Thymus (tissue), 11 donors: ENCODE results near the gene GOLIM4. TPM values are rescaled to one million over a fixed set of nuclear protein-coding genes. Genes with fewer than 3 reads are reported as not detected.

Source experiments
- DNase-seq, 9 donors: peaks; one replicate each; pipeline ENCODE4 v3.0.0-alpha.2; 2013; ENCODE audit warnings: low spot score in 9 of 9, low read depth in 6 of 9, missing footprints in 1 of 9
- H3K27ac ChIP-seq, 2 donors: one replicate each; pipeline ENCODE4 v1.5.1; 2013; ENCODE audit warnings: control low read depth in 1 of 2, low read depth in 1 of 2, low read length in 1 of 2, mild to moderate bottlenecking in 1 of 2, moderate library complexity in 1 of 2
- H3K27me3 ChIP-seq, 2 donors: one replicate each; pipeline ENCODE4 v1.5.1; 2013; ENCODE audit warnings: low read length in 1 of 2; ENCODE audit not compliant: control insufficient read depth in 2 of 2, insufficient read depth in 1 of 2
- H3K36me3 ChIP-seq, 2 donors: one replicate each; pipeline ENCODE4 v1.5.1; 2013; ENCODE audit warnings: low read length in 1 of 2, mild to moderate bottlenecking in 1 of 2, moderate library complexity in 1 of 2; ENCODE audit not compliant: control insufficient read depth in 2 of 2, insufficient read depth in 2 of 2
- H3K4me1 ChIP-seq, 2 donors: one replicate each; pipeline ENCODE4 v1.5.1; 2013; ENCODE audit warnings: low read length in 2 of 2; ENCODE audit not compliant: control insufficient read depth in 2 of 2, insufficient read depth in 2 of 2
- H3K4me3 ChIP-seq, 2 donors: one replicate each; pipeline ENCODE4 v1.5.1; 2013; ENCODE audit warnings: low read length in 2 of 2, control low read depth in 1 of 2, mild to moderate bottlenecking in 1 of 2
- H3K9me3 ChIP-seq, 2 donors: one replicate each; pipeline ENCODE4 v1.5.1; 2013; ENCODE audit warnings: low read length in 1 of 2, mild to moderate bottlenecking in 1 of 2; ENCODE audit not compliant: control insufficient read depth in 2 of 2, insufficient read depth in 1 of 2
- WGBS: extraction: QIAGEN DNeasy Blood & Tissue Kit; methylation state at CpG from one replicate; pipeline ENCODE4 v1.1.7; 2013; 5-methylcytosine and 5-hydroxymethylcytosine counted together
- polyA plus RNA-seq: library from polyadenylated mRNA; stranded (reverse); fragments of 200-250 nt; gene quantifications from one replicate; pipeline ENCODE4 v1.2.3, GENCODE V29; 2013
- total RNA-seq: library from RNA; stranded (reverse); fragments of 120-200 nt; gene quantifications from one replicate; pipeline ENCODE4 v1.2.4, GENCODE V29; 2013
- donor health status: healthy.

GOLIM4 gene
- total and polyA plus RNA-seq, 2 donors: 8.4 to 8.8 TPM

DNA sequence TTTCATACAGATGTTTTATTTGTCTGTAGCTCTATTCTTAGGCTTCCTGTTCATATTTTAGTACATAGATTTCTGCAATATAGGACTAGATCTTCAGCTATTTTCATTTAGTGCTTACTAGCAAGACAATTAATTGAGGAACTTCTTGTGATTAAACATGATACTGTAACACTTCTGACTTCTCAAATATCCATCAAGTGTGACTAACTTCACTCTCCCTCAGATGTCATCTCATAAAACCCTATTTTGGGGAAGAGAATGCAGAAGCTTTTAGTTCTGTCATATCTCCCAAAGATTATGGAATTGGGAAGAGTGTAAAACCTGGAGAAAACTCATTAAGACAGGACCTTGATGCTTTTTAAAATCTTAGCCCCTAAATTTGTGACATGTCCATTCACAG lies 28.6 kb upstream of the GOLIM4 start:
- no peaks in the 10 kb centered on the region for H3K4me1 ChIP-seq
- H3K27ac ChIP-seq: no peak overlapping the region
- DNase-seq: no peak
- no peaks in the 10 kb centered on the region for H3K36me3 ChIP-seq
- H3K9me3 ChIP-seq: peaks cover 0 to 4% of the 10 kb centered on the region in 2 donors
- H3K4me3 ChIP-seq: no peak overlapping the region
- no peaks in the 10 kb centered on the region for H3K27me3 ChIP-seq

DNA sequence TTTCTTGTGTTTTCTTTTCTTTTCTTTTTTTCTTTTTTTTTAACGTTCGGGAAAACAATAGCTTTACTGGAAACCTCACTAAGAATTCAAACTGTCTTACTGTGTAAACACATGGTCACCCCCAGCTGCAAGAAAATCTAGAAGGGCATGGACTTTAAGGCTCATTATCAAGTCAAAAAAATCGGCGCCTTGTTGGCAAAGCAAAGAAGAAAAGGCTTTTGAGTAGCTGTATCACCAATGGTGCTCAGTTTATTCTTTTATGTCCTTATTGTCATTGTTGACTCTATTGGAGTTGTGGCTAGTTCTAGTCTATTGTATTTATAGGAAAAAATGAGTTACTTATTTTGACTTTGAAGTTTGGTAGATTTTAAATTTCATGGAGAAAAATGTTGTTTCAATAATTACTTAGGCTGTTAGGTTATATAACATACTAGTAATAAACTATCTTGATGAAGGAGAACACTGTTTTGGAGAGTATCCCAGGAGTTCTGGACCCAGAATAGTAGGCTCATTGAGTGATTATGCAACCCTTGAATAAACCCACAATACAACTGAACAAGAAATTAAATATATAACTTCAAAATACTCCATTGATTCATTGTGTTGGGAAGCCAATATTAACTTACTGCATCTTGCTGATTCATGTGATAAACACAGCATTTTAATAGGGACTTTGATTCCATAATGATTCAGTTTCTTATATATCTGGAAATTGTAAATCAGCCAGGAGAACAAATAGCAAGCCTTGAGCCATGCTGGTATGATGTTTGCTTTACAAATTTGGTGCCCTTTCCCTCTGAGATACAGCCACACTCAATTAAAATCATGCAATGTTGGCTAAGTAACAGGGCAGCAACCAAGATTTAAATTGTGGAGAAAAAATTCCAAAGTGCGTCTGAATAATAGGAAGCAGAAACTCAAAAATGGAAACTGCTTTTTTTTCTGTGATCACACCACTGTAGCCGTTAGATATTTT lies 27.8 kb upstream of the GOLIM4 start:
- H3K27ac ChIP-seq: no peak overlapping the region
- no peaks in the 10 kb centered on the region for H3K4me1 ChIP-seq
- H3K27me3 ChIP-seq: no peaks in the 10 kb centered on the region
- H3K36me3 ChIP-seq: no peaks in the 10 kb centered on the region
- H3K4me3 ChIP-seq: no peak overlapping the region
- DNase-seq: no peak
- WGBS: 96% methylated on average over 6 of the region's 6 CpGs
- H3K9me3 ChIP-seq: peaks cover 0 to 2% of the 10 kb centered on the region in 2 donors

DNA sequence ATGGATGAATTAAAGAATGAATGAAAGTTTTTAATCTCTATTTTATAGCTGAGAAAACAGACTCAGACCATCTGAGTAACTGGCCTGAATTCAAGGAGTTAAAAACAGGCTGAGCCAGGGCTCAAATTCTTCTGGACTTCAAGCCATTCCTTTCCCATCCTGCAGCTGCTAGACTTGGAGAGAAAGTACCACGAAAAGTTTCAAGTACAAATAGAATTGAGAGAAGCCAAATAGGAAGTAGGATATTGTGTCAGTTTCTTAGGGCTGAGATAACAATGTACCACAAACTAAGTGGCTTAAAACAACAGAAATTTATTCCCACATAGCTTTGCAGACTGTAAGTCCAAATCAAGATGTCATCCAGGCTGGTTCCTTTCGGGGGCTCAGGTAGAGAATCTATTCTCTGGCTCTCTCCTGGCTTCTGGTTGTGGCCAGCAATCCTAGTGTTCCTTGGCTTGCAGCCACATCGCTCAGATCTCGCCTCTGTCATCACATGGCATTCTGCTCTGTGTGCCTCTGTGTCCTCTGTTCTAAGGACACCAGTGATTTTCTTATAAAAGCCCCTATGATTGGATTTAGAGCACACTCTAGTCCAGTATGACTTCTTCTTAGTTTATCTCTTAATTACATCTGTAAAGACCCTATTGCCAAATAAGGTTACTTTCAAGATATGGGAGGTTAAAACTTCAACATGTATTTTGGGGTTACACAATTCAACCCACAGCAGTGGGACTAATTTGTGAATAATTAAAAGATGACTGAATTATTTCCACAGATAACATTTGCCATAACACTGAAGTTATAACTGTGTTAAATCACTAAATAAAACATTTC lies 25.7 kb upstream of the GOLIM4 start:
- Histone ChIP-seq H3K9me3 (no peaks in the 10 kb centered on the region), H3K27me3 (no peaks in the 10 kb centered on the region), H3K36me3 (no peaks in the 10 kb centered on the region), H3K4me1 (no peaks in the 10 kb centered on the region), H3K4me3 (no peak overlapping the region), H3K27ac (no peak overlapping the region)
- DNase-seq: no peak
- WGBS: 75% methylated on average over 4 of the region's 4 CpGs

DNA sequence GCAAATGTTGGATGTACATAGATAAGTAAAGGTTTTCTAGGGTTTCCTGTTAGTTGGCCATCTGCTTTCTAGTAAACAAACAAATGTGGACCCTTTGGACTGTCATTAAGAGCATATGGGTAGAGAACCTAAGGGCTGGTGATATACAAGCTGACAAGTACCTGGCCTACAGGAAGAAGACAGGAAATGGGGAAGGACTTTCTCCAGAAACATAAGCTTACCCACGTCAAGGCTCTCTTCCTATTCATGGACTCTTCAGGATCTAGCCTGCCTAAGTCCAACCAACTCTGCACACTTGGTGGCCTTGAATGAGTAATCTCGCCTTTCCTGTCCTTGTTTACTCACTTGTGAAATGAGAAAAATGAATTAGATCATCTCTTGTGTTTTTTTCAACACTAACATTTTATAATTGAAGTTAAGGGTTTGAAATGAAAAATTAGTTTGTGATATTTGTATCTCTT lies 22.2 kb upstream of the GOLIM4 start:
- DNase-seq: no peak
- WGBS: 69% methylated on average over 2 of the region's 2 CpGs

DNA sequence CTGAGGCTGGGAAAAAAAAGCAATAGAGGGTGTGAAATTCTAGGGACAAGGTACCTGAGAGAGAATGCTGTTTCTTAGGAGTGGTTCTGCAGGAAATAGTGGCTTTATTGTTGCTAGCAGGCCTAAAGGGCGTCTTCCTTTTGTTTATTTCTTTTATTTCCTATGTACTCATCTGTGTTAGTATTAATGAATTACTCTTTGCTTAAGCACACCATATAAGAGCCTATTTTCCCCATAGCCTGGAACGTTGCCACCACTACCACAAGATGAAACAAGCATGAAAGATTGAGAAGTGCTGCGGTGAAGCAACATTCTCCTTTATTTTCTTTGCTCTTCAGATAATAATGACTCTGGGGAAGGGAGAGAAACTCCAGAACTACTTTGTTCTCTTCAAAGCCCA lies 21.3 kb upstream of the GOLIM4 start:
- H3K36me3 ChIP-seq: no peaks in the 10 kb centered on the region
- no peaks in the 10 kb centered on the region for H3K4me1 ChIP-seq
- no peak for DNase-seq
- H3K9me3 ChIP-seq: no peaks in the 10 kb centered on the region
- no peaks in the 10 kb centered on the region for H3K27me3 ChIP-seq
- H3K27ac ChIP-seq: no peak overlapping the region
- H3K4me3 ChIP-seq: no peak overlapping the region
- WGBS: 93% methylated on average over 3 of the region's 3 CpGs

More for the DNA sequence above, 22.2 kb upstream of the GOLIM4 start:
- Histone ChIP-seq H3K4me3 (no peak overlapping the region), H3K9me3 (no peaks in the 10 kb centered on the region), H3K27ac (no peak overlapping the region), H3K27me3 (no peaks in the 10 kb centered on the region), H3K36me3 (no peaks in the 10 kb centered on the region), H3K4me1 (no peaks in the 10 kb centered on the region)

DNA sequence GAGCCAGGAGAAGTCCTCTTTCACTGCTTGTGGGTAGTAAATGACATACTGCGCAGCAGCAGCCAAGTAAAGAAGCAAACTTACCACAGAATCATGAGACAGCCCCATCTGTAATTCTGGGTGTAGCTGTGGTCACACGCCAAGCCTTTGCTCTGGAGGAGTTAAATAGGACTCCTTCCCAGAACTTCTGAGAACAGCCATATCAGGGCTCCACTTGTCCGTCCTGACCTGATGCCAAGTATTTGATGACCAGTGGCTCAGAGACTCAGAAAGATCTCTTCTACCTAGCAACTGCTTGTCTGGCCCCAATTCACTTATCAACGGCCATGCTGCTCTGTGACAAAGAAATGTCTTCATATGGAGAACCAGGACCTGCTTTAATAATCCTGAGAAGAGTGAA lies 20.6 kb upstream of the GOLIM4 start:
- no peaks in the 10 kb centered on the region for H3K27me3 ChIP-seq
- H3K9me3 ChIP-seq: no peaks in the 10 kb centered on the region
- H3K36me3 ChIP-seq: no peaks in the 10 kb centered on the region
- 91% methylated on average over 4 of the region's 4 CpGs for WGBS
- H3K4me3 ChIP-seq: no peak overlapping the region
- no peak for DNase-seq
- no peak overlapping the region for H3K27ac ChIP-seq
- no peaks in the 10 kb centered on the region for H3K4me1 ChIP-seq

DNA sequence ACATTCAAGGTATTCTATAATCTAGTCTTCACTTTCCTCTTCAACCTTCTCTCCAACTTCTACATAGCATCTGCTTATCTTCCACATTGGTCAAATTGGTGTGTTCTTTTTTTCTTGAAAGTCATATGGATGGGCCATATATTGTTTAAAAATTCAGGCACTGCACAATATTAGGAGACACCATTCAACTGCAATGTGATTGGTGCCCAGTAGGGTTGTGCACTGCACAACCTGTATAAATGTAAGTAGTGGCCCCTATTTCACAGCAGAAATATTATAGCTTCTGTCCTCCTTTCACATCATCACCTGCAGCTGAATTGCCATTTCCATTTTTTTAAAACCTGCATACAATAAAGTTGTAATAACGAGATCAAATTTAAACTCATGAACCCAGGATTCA lies 18.1 kb upstream of the GOLIM4 start:
- DNase-seq: no peak
- WGBS: 88% methylated on average over 1 of the region's 1 CpG
- Histone ChIP-seq H3K27me3 (no peaks in the 10 kb centered on the region), H3K9me3 (no peaks in the 10 kb centered on the region), H3K27ac (no peak overlapping the region), H3K36me3 (no peaks in the 10 kb centered on the region), H3K4me1 (no peaks in the 10 kb centered on the region), H3K4me3 (no peak overlapping the region)

DNA sequence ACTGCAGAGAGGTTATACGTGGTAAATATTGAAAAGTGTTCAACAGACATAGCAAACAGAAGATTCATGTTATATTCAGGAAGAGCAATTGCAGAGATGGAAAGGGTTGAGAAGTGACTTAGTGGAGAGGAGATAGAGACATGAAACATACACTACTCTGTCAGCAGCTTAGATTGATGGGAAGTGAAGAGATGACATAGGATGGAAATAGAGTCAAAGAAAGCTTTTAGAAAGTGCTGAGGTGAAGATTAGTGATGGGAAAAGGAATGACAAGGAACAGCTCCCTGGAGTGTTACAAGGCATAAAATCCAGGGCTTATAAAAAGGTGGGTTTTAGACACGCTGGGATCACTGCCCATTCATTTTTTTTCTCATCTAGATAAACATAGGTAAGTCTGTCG lies 17.2 kb upstream of the GOLIM4 start:
- Histone ChIP-seq H3K27me3 (no peaks in the 10 kb centered on the region), H3K27ac (no peak overlapping the region), H3K9me3 (no peaks in the 10 kb centered on the region), H3K4me3 (no peak overlapping the region), H3K4me1 (no peaks in the 10 kb centered on the region), H3K36me3 (no peaks in the 10 kb centered on the region)
- DNase-seq: no peak
- 96% methylated on average over 3 of the region's 3 CpGs for WGBS

DNA sequence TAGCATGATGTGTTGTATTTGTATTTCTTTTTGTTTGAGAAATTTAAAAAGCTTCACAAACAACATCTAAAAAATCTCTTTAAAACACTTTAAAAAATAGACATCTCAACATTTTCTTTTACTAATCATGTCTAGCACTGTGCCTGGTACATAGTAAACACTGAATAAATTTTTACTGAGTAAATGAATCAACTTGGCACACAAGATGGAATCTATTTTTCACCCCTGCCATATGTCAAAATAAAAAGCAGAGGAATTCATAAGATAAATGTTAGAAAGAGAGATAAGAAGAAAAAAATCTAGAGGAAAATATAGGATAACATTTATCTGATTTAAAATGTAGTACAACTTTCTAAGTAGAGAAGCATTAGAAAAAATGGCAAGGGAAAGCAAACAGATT lies 8.6 kb upstream of the GOLIM4 start:
- Histone ChIP-seq H3K9me3 (no peaks in the 10 kb centered on the region), H3K27me3 (no peaks in the 10 kb centered on the region), H3K36me3 (no peaks in the 10 kb centered on the region), H3K4me1 (no peaks in the 10 kb centered on the region), H3K27ac (no peak overlapping the region), H3K4me3 (no peak overlapping the region)
- DNase-seq: no peak
